HL-60/S4 treated with retinoic acid at 250 ng/mL for 4 days and 3 days (cell line): ENCODE data around the gene TSSK6.

Source experiments
- in situ Hi-C: fragments of 300-500 bp; cut with MboI; formaldehyde crosslinking; loops from 2 replicates; pipeline ENCODE4 v1.7.0; 2022; ENCODE audit warnings: low sequenced_read_pairs

TSSK6 gene

GRCh38 chr19:19491321-19492025 is 23.9 kb downstream of the TSSK6 start:
- in situ Hi-C loops = loop anchor here (25.0 kb wide), 1 partner anchor 329 kb away; the partner anchor contains the start of gene MEF2B

DNA sequence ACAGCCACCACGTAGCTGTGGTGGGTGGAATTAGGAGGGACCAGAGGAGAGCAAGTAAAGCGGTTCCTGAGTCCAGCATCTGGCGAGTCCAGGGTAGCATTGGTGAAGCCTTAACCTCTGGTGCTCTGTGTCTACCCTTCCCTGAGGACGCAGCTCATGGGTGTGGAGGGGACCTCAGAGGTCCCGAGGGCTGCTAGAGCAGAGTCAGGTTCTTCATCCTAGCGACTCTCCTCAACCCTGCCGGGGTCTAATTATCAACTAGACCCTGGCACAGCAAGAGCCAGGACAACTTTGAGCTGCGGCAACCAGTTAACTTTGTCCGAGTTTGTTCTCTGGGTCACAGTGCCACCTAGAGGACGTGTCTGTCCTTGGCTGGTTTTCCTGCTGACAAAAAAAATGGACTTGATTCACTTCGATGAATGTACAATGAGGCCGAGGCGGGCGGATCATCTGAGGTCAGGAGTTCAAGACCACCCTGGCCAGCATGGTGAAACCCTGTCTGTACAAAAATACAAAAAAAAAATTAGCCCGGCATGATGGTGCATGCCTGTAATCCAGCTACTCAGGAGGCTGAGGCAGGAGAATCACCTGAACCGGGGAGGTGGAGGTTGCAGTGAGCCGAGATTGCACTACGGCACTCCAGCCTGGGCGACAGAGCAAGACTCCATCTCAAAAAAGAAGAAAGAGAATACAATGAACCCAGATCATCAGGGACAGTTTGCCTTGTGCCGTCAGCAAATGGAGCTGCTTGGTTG is 25.0 kb downstream of the TSSK6 start:
- in situ Hi-C loops = loop anchor here (25.0 kb wide), 1 partner anchor 328 kb away; the partner anchor contains the start of gene MEF2B

DNA sequence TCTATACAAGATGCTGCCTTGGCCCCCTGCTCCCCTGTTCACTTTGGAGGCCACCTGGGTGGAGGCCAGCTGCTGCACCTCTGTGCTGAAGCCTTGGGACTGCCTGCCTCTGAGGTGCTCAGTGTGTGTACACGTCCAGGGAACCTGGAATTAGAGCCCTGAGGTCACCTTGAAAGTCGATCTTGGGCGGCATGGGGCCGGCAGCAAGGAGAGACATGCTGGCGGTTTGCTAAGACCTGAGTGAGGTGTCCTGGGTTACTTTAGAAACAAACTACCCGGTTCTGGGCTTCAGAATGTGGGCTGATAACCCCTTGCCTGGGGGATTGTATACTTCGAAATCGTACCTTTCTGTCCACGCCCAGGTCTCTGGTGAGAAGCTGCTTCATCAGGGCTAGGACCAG is 25.5 kb downstream of the TSSK6 start:
- in situ Hi-C loops = loop anchor here (25.0 kb wide), 1 partner anchor 328 kb away; the partner anchor contains the start of gene MEF2B

GRCh38 chr19:19488875-19489690 is 26.3 kb downstream of the TSSK6 start:
- in situ Hi-C loops = loop anchor here (25.0 kb wide), 1 partner anchor 327 kb away; the partner anchor contains the start of gene MEF2B

- in situ Hi-C loops = loop anchor here (25.0 kb wide), 1 partner anchor 326 kb away; the partner anchor contains the start of gene MEF2B
These were observed 27.1 kb downstream of the TSSK6 start for GRCh38 chr19:19487950-19488874.

DNA sequence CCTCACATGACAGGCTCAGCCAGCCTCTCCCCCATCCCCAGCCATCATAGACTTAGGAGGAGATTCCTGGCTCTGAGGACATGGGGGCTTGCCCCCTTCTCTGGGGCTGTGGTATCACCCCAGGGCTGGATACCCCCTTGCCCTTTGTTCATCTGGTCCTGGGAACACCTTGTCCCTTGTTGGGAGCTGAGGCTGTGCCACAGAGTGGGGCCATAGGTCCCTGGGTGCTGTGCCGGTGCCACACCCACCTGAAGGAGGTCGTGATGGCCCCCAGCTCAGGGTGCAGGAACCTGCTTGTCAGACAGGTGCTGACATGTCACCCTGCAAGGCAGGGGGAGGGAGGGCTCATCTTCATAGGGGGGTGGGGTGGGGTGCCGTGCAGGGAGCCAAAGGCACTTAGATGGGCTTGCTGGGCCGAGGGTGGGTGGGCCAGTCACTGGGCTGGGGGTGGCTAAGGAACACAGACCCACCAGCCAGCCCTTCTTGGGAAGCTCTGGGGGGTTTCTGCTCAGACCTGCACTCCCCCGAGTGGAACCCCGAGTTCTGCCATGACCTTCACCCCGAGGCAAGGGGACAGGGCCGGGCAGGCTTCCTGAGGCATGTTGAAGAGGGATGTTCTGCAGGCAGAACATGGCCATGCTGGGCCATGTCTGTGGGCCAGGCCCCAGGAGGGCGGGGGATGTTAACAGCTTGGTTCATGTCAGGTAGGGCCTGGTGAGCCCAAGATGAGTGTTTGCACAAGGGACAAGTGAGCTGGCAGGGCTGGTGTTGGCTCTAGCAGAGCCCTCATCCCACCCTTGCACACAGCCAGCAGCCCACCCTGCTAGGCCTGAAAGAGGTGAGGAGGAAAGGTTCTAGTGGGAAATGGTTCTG is 28.0 kb downstream of the TSSK6 start:
- in situ Hi-C loops = loop anchor here (25.0 kb wide), 1 partner anchor 325 kb away; the partner anchor contains the start of gene MEF2B

- in situ Hi-C loops = loop anchor here (25.0 kb wide), 1 partner anchor 324 kb away; the partner anchor contains the start of gene MEF2B
These were observed 28.8 kb downstream of the TSSK6 start for GRCh38 chr19:19486343-19487076.

DNA sequence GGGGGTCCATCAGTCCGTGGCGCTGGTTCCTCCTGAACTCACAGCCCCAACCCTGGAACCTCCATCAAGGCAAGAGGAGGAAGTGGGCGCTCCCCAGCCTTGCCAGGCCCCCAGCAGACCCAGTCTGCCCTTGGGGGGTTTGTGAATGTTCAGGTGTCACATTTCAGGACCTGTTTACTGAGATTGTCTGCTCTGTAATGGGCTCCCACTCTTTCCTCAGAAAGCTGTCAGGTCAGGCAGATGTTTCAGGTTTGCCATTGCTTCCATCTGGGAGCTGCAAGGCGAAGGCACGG is 29.4 kb downstream of the TSSK6 start:
- in situ Hi-C loops = loop anchor here (25.0 kb wide), 1 partner anchor 324 kb away; the partner anchor contains the start of gene MEF2B

DNA sequence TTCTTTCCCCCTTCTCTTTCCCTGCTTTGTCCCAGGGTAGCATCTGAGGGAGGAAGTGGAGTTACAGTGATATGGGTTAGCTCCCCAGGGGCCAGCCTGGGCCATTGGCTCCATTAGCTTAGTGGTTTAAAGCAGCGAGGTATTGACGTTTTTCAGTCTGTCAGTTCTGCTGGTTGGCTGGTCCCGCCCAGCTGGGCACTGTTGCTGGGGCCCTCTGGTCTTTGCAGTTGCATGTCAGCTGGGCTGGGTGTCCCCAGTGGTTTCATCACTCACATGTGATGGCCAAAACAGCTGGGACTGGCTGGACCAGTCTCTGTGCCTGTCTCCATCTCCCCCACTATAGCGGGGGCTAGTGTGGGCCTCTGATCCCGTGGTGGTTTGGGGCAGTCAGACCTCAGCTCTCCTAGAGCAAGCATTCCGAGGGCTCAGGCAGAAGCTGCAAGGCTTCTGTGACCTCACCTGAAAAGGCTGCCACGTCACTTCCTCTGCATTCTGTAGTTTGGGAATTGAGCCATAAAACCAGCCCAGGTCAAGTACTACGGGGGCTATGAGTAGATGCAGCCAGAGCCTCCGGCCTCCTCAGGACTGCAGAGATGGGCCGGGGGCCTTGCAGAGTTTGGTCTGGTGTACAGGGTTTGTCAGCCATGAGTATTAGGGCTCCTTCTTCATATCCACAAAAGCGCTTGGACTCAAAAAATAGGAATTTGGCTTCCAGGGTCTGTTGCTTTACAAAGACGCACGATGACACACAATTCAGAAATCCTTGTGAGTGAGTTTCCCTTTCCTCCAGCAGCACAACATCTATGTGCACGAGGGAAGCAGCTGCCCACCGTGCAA is 30.0 kb downstream of the TSSK6 start:
- in situ Hi-C loops = loop anchor here (25.0 kb wide), 1 partner anchor 323 kb away; the partner anchor contains the start of gene MEF2B

DNA sequence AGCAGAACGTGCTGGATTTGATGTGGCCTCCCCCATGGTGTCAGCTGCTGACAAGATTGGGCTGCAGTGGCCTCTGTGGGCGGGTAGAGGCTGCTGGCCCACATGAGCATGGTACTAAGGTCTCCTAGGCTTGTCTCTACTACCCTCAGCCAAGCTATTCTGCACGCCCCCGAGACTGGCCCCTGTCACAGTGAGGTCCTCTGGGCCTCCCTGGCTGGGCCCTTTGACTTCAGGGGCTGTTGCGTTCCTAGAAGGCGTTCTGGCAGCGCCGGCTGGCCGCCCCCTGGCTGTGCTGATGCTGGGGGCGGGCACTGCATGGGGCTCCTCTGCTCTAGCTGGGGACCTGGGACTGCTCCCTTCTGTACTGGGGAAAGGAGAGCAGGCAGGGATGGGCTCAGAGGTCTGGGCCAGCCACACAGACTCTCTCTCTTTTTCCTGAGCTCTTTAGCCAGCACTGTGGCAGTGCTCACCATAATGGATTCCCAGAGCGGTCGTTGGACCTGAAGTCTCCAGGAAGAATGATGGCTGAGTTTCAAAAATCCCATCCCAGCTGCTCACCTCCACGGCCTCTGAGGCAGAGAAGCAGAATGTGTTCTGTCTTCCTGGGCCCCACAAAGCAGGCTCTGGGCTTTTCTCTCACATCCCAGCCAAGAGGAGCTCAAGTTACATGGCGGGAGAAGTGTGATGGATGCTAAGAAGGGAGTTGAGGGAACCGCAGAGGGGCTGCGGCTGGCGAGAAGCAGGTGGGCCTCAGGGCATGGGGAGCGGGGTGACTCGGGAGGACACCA is 32.3 kb downstream of the TSSK6 start:
- in situ Hi-C loops = loop anchor here (25.0 kb wide), 1 partner anchor 321 kb away; the partner anchor contains the start of gene MEF2B

DNA sequence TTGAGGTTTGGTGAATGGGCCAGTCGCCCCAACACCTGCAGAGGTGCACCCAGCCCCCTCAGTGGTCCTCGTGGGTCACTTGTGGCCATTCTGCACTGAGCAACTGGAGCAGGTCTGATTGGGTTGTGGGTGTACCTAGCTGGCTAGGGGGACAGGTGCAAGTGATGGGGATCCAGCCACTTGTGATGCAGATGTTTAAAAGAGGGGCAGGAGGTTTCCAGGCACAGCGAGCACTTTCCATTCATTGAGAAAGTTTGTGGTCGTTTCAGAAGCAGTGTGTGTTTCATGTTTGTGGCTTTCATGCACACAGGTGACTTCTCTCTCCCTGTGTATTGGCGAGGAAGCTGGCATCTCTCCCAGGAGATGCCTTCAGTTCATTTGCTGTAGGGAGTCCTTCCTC is 34.7 kb downstream of the TSSK6 start:
- in situ Hi-C loops = loop anchor here (25.0 kb wide), 1 partner anchor 318 kb away; the partner anchor contains the start of gene MEF2B

DNA sequence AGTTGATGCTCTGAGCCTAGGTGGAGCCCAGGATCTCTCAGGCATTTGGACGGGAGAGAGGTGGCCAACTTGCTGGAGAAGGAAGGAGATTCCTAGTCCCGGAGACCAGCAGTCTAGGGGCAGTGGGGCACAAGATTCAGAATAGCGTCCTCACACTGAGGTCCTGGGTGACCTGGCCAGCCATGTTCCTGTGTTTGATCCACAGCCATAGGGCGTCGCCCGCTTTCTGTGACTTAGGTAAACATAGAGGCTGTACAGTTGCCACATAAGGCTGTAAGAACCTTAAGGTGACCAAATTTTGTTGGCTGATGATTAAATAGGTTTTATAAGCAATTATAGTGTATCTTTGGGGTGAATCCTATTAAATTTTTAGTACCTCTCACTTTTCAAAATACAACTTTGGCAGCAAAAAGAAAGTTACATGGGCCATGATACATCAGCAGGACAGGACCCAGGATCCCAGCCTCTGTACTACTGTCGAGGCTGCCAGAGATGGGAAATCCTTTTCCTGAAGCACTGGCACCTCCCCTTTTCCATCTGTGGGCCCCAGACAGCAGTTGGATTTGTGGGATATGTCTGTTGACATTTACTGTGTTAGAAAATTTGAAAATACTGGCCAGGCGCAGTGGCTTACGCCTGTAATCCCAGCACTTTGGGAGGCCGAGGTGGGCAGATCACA is 37.5 kb downstream of the TSSK6 start:
- in situ Hi-C loops = loop anchor here (25.0 kb wide), 1 partner anchor 316 kb away; the partner anchor contains the start of gene MEF2B

GRCh38 chr19:19475849-19476828 is 39.2 kb downstream of the TSSK6 start:
- in situ Hi-C loops = loop anchor here (25.0 kb wide), 1 partner anchor 314 kb away; the partner anchor contains the start of gene MEF2B

GRCh38 chr19:19475015-19475765 is 40.2 kb downstream of the TSSK6 start:
- in situ Hi-C loops = loop anchor here (25.0 kb wide), 1 partner anchor 313 kb away; the partner anchor contains the start of gene MEF2B
